ENCODE data around the gene KRT2.
A peak's percentile ranks its signal among the peaks of the same experiment; 100 is the strongest.

KRT2 gene

DNA sequence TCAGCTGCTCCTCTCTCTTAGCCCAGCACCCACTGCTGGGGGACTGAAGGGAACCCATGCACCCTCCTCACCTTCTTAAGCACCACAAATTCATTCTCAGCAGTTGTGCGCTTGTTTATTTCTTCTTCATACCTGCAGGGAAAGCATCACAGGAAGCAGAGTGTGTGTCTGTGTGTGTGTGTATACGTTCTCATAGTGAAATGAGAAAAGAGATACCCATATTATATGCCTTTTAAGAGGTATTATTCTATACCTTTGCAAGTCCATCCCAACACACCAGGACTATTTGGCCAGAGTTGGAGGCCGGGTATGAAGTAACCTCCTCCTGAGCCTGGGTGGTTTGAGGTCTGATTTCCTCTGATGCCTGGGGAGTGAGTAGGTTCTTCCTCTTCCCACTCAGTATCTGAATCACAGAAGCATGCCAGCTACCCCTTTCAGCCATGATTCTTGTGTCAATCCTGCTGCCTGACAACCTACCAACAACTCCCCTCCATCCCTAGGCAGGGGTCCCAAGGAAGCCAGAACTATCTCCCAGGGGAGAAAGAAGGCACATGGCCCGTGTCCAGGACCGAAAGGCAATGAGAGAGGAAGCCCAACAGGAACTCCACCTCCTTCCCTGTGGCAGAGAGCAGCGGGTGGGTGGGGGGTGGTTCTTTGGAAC is 36.7 kb downstream of the KRT2 start:
- DNase-seq (ENCODE audit: low spot score), result no peak

DNA sequence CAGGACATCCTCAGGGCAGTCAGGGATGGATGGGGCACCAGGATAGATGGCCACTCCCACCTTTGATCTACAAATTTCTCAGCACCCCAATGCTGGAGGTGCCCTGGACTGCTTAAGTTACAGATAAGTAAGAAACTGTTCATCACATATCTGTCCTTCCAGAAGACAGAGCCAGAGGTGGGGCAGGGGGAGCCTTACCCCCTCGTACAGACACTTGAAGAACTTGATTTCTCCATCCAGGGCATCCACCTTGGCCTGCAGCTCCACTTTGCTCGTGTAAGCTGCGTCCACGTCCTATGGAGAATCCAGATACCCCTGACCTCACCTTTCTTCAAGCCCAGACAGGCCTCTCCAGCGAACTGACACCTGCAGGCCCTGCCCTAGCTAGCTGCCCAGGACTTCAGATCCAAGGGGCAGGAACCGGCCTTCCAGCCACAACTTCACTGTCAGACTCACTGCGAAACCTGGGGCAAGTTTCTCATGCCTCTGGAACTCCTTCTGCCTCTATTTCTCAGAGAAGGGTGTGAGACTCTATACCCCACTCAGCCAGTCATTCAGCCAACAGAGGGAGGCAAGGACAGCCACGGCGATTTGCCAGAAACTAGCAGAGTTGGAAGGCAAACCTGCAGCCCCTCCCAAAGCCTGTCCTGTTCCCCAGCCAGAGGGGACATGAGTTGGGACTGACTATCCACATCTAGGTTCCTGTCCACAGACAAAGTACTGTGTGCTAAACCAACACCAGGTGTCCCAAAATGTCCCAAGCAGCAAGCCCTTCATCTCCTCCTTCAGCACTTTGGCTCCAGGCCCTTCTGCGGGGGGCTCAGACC is 37.4 kb downstream of the KRT2 start:
- DNase-seq (ENCODE audit: low spot score), result no peak

DNA sequence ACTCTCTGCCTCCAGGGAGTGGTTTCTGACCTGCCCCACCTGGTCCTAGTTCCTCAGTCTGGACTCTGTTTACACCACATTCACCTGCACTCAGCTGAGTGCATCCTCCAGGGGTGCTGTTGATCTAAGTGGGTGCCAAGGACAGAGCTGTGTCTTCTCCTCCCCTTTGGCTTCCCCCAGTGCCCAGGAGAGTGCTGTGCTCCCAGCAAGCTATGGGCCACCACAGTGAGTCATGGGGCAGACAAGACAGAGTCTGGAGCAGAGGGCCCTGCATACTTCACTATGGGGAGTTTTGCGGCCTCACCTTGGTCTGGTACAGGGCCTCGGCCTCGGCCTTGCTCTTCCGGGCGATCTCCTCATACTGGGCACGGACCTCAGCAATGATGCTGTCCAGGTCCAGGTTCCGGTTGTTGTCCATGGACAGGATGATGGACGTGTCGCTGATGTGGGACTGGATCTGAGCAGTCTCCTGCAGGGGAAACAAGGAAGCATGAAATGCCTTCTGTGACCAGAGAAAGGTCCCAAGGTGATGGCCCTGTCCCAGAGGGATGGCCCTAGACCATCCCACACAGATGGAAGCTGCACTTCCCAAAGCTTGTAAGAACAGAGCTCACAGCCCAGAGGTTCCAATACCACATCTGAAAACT is 38.5 kb downstream of the KRT2 start:
- DNase-seq (ENCODE audit: low spot score), result no peak

DNA sequence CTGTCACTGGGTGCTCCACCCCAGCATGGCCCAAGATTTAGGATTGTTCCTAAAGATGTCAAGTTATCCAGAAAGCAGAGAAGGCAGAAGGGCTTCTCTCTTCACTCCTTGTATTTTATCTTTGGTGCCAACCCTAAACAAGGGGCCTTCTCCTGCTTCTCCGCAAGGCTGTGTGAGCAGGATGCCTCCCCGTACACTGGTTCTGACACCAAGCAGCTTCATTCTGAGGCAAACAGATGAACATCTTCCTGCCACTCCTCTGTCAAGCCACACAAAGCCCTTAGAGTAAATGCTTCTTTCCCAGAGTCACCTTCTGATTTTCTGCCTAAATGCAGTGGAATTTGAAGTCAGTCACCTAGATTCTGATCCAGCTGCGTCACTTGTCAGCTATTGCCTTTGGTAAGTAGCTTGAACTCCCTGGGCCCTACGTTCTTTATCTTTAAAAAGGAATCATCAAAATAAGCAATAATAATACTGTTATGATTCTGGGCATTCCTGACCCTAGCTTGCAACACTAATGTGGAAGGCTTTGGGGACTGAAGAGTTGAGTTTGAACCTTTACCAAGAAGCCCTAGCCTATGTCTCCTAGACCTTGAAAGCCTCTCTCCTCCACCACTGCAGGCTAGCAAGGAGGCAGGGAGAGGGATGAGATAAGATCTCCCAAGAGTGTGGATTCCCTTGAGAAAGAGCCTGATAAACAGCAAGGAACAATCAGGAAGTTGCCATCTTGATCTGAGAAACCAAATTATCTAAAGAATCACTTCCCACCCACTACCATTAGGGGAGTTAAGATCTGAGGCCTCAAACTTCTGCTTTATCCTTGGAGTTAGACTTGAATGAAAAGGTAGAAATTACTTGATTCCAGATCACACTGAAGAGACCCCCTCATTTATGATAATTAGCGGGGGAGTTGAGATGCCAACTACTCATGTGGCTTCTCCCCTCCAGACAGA is 39.3 kb downstream of the KRT2 start:
- DNase-seq (ENCODE audit: low spot score), result no peak

DNA sequence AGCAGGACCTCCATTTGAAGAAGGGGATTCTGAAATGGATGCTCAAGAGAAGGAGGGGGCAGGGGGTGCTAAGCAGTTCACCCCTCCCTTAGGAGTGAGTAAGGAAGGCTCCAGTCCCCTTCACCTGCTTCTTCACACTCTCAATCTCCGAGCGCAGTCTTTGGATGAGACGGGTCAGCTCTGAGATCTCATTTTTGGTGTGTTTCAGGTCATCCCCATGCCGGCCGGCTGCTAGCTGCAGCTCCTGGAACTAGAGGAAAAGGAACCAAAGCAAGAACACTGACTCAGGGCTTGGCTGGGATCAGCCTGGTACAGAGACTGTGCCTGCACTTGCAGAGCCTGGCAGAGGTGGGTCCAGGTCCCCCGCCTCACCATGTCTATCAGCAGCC is 40.9 kb downstream of the KRT2 start:
- no peak for DNase-seq (ENCODE audit: low spot score)

DNA sequence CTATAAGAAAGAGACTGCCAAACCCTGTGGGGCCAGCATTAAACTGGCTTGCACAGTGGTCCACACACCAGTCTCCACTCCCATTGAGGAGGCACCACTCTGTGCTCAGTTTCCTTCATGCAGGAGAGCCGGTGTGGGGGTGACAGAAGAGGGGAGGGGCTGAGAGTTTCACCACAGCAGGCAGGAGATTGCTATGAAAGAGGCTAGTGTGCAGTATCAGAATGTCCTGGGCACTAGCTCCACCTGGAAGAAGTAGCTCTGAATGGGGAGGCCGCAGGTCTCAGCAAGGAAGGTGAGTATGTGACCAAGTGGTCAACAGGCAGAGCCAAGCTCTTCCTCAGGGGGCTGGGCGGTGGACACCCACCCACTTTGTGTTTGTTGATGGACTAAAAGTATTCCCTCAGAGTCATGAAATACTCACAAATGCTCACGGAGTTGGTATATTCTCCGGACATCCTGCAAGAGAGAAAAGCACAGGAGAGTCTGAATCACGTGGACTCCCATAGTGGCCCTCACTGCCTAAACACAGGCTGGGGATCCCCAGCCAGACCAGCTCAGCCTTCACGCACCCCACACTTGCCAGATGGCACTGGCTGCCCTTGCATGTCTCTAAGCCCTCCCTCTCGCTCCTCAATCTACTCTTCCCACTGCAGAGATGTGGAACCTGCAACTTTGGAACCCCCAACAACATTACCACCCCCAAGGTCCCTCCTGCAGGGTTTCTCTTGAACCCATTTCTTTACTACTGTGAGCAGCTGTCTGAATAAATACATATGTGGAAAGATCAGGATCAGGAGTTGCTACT is 43.0 kb downstream of the KRT2 start:
- no peak for DNase-seq (ENCODE audit: low spot score)

DNA sequence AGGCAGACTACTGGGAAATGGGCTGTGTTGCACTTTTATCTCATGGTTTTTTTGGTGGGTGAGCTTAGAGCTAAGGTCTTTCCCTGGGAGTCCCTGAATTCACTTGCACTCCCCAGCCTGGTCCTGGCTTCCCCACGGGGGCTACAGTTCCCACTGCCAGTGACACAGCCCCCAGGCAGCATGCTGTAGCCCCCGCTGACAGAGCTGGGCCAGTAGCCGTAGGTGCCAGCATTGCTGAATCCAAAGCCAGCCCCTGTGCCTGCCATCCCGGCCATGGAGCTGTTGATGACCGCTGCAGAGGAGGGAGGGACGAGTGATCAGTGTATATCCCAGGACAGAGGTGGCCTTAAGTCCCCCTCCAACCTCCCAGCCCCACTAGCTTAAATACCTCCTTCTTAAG is 43.9 kb downstream of the KRT2 start:
- no peak for DNase-seq (ENCODE audit: low spot score)

DNA sequence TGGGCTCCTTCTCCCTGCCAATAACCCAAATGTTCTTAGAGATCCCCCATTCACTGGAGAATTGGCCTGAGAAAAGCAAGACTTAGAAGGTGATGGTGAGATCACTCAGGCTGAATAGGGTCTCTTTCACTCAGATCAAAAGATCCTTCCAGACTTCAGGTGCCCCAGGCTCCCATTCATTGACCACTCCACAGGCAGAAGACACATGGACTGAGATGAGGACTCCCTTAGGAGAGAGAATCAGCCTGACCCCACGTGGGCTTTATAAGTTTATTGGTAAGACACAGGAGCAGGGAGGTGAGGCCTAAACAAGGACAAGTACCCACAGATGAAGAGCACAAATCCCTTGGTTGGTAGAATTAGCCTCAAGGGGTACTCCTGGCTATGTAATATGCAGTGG is 44.7 kb downstream of the KRT2 start:
- DNase-seq (ENCODE audit: low spot score), result no peak

DNA sequence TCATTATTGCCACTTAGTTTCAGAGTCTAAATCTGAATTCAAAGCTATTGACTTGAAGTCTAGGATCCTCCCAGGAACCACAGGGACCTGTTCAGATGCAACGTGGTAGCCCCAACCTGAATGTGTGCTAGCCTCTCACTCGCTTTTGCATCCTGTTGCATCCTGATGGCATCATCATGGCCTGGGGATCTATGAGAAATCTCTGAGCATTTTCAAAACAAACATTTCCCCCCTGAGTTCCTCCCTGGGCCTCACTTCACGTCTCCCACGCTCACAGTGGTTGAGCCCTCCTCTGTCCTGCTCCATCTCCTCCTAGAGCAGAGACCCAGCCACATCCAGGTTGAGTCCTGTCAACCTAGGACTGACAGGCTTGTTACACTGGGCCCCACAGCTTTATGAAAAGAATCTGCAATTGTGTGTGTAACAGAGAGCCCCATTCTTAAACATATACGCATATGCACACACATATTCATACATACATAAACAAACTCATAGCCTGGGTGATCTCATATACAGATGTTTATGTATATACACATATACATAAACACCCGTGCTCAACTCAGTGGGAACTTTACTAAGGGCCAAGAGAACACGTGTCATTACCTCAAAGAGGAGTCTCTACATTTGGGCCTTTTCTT is 45.3 kb downstream of the KRT2 start:
- no peak for DNase-seq (ENCODE audit: low spot score)

DNA sequence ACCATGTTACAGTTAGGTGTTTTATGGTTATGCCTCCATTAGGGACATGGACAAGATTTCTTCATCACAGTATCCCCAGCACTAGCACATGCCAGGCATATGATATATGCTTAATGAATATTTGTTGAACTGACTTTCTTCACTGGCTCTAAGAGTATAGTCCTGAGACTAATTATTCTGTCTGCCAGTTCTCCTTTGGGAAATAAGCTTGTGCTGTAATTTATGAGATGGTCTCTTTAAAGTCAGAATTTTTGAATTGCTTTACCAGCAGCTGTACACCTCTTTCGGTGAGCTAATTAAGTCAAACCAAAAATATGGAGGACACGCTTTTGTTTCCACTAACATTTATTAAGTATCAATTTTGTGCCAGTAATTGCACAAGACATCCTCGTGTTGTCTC is 45.9 kb downstream of the KRT2 start:
- no peak for DNase-seq (ENCODE audit: low spot score)

DNA sequence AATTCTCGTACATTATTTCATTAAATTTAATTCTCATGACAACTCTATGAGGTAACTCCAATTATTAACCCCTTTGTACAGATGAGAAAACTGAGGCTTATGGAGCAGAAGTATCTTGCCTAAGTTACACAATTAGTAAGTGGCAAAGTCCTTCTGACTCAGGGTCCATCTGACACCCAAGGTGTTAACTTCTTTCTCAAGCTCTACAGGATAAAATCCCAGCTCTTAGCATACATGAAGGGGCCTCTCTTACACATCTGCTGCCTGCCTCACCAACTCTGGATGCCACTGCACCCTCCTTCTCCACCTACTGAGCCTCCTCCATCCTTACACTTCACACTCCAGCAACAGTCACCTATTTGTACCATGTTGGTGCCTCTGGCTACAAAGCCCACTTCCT is 46.5 kb downstream of the KRT2 start:
- no peak for DNase-seq (ENCODE audit: low spot score)

DNA sequence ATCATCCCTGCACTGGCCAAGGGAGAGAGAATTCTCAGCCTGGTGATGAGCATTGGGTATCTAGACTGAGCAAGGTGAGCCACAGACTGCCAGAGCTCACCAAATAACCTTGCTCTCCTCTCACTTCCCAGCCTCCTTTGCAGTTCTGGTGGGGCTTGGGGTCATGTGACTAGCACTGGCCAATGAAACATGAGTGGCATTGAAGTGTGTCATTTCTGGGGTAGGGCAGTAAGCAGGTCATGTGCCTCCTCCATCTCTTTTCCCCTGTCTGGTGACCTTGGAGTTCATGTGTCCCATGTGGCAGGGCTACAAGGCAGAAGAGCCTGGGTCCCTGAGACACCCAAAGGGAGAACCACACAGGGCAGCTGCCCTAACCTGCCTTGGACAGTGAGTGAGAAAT is 47.2 kb downstream of the KRT2 start:
- peak; percentile 33 for DNase-seq (ENCODE audit: low spot score)

DNA sequence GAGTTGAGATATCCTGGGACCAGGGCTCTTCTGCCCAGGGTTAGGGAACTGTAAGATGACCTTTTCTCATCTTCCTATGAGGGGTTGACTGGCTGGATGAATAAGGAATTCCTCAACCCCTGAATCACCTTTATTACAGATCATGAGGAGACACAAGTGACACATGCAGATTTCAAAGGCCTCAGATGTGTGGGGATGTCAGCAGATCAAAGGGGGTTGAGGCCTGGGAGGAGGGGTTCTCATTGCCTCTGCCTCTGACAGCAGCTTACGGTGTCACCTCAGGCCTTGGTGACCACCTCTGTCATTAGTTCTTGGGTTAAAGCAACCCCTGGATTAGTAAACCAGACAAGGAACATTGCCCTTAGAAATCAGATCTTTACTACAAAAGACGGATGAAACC is 48.7 kb downstream of the KRT2 start:
- DNase-seq (ENCODE audit: low spot score), result peak; percentile 93

DNA sequence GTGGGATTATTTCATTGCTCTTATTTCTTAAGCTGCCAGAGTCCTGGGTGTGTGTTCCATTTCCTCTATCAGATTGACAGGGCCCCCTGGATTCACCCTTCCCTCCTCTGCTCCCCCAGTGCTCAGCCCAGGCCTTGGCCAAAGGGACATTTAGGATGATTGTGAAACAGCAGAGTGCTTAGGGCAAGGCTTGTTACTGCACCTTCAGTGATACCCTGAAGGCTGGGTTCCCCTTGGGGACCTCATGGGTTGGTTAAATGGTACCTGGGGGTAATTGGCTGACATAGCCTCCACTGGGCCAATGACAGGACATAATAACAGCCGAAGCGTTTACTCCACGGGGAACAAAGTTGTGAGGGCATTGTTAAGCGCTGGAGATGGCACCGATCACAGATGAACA is 49.5 kb downstream of the KRT2 start:
- no peak for DNase-seq (ENCODE audit: low spot score)

DNA sequence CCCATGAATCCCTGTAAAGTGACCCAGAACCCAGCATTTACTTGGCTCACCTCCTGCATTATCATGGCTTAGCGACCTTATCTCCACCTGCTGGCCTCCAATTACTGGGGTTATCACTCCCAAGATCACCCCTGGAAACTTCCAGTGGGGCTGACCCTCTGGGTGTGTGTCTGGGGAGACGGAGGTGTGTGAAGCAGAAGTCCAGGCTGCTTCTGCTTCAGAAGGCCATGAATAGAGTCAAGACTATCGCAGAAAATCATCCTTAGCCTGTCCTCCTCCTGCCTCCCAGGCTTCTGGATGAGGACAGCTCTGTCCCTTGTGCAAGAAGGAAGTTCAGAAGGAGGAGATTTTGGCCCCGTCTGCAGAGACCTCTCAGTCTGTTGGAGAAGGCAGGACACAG is 50.3 kb downstream of the KRT2 start:
- DNase-seq (ENCODE audit: low spot score), result no peak

DNA sequence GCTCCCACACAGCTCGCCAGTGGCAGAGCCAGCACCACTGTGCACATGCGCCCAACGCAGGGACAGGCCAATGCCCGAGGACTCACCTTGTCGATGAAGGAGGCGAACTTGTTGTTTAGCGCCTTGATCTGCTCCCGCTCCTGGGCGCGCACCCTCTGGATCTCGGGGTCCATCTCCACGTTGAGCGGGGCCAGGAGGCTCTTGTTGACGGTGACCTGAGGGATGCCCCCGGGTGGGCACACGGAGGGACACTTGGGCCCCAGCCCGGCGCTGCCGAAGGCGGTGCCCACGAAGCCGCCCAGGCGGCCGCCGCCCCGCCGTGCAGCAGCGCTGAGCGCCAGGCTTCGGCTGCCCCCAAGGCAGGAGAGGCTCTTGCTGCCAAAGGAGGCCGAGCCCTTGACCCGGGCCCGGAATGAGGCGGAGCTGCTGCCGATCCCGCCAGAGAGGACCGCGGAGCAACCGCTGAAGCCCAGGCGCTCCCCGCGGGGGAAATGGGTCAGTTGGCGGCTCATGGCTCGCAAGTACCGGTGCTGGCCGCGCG is 51.0 kb downstream of the KRT2 start, which contains the start of gene KRT72:
Gene KRT72 (minus strand): TSS at position 523 of the 541 bp plus-strand sequence. CDS start 11 bp downstream, at position 512.
- no peak for DNase-seq (ENCODE audit: low spot score)

DNA sequence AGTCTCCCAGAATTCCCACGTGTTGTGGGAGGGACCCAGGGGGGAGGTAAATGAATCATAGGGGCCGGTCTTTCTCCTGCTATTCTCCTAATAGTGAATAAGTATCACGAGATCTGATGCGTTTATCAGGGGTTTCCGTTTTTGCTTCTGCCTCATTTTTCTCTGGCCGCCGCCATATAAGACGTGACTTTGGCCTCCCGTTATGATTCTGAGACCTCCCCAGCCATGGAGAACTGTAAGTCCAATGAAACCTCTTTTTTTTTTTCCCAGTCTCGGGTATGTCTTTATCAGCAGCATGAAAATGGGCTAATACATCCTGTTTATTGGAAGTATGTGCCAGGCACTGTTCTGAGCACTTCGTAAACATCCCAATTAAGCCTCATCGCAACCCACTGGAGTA is 51.5 kb downstream of the KRT2 start:
- DNase-seq (ENCODE audit: low spot score), result no peak

DNA sequence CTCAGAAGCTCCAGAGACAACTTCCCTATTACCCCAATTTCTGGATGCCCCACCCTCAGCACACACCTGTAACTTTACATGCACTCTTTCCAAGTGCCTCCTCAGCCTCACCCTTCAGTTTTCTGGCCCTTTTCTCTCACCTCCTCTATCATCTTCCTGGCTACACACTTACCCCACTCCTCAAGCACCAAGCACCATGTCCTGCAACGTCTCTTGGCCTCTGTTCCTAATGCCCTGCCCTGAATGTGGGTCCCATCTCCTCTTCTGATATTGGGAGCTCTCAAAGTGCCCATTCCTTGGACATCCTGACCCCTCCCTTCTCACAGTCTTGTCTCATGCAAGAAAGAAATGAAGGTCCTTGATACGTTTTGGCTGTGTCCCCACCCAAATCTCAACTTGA is 51.9 kb downstream of the KRT2 start:
- no peak for DNase-seq (ENCODE audit: low spot score)

DNA sequence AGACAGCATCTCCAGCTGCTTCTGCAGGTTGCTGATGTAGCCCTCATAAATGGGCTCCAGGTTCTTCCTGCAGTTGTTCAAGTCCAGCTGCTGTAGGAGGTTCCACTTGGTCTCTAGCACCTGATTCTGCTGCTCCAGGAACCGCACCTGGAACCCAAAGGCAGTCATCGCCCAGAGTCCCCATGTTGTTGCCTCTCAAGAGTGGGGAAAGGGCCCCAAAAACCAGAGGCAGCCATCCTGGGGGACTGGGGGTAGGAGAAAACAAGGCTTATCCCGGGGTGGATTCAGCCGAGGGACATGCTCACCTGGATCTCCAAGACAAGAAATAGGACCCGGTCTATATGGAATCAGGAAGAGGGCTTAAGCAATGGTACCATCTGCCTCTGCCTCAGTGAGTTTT is 53.0 kb downstream of the KRT2 start:
- DNase-seq (ENCODE audit: low spot score), result no peak

All from SW480 (cell line).